ENCODE measurements around the gene RNF217. TPM values are rescaled to one million over a fixed set of nuclear protein-coding genes. Genes with fewer than 3 reads are reported as not detected.
"Not testable (repeated sequence)": the region's sequence is repeated elsewhere in the genome, so short reads cannot be mapped to it uniquely, and the experiment has no call there.

The RNF217 gene
- total RNA-seq, 1 experiment from 2014 or later: 12.2 TPM

GRCh38 chr6:125124049-125124669 lies 161.9 kb downstream of the RNF217 start:
- no peak overlapping the region for H3K27ac Mint-ChIP-seq

GRCh38 chr6:125125856-125126255 lies 163.6 kb downstream of the RNF217 start:
- Mint-ChIP-seq H3K4me1 (peaks cover 17% of the 10 kb centered on the region), H3K9me3 (peaks cover 19% of the 10 kb centered on the region)
- H3K4me3 Mint-ChIP-seq; H3K27ac Mint-ChIP-seq; DNase-seq (ENCODE audit: low spot score); H3K27me3 Mint-ChIP-seq (ENCODE audit: low read depth); POLR2A ChIA-PET; CTCF ChIA-PET; H3K36me3 Mint-ChIP-seq; ATAC-seq: not testable (repeated sequence)

More at GRCh38 chr6:125124049-125124669, 161.9 kb downstream of the RNF217 start:
- ChIA-PET POLR2A (interaction anchor here (0.6 kb wide), 1 partner anchor 17 kb away, joined by 4 read pairs; no protein-coding TSS in a partner anchor), CTCF (interaction anchor here (0.6 to 1.6 kb wide), 3 partner anchors 11 to 253 kb away, joined by 3 to 4 read pairs (median 3); no protein-coding TSS in a partner anchor)
- H3K4me1 Mint-ChIP-seq: peaks cover 34% of the 10 kb centered on the region
- ATAC-seq (no peak; the same call in 1 of the 2 replicates), DNase-seq (ENCODE audit: low spot score) (no peak)
- H3K4me3 Mint-ChIP-seq: no peak overlapping the region
- TF ChIP-seq, protein P1, sequence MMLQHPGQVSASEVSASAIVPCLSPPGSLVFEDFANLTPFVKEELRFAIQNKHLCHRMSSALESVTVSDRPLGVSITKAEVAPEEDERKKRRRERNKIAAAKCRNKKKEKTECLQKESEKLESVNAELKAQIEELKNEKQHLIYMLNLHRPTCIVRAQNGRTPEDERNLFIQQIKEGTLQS (CRISPR knock-in tag; conservative IDR thresholded peaks at IDR 0.05): no peak
- TF ChIP-seq NFE2L1 (CRISPR knock-in tag; IDR thresholded peaks at IDR 0.05): 0 out of 2 replicates have a peak, but pooled peaks have one; percentile 36
- no peak for TF ChIP-seq MLX (CRISPR knock-in tag; IDR thresholded peaks at IDR 0.05)
- TF ChIP-seq ZBTB21 (CRISPR knock-in tag; IDR thresholded peaks at IDR 0.05; ENCODE audit: borderline replicate concordance): no peak
- no peak for TF ChIP-seq CDX4 (CRISPR knock-in tag; IDR thresholded peaks at IDR 0.05; ENCODE audit: borderline replicate concordance)
- no peak for TF ChIP-seq NR1H2 (CRISPR knock-in tag; IDR thresholded peaks at IDR 0.05)
- TF ChIP-seq ZNF396 (CRISPR knock-in tag; IDR thresholded peaks at IDR 0.05; ENCODE audit: borderline replicate concordance): no peak
- H3K36me3 Mint-ChIP-seq: peaks cover 8% of the 10 kb centered on the region
- H3K27me3 Mint-ChIP-seq (ENCODE audit: low read depth): no peaks in the 10 kb centered on the region
- H3K9me3 Mint-ChIP-seq: peaks cover 19% of the 10 kb centered on the region

GRCh38 chr6:125129354-125129753 lies 167.1 kb downstream of the RNF217 start:
- peaks cover 8% of the 10 kb centered on the region for H3K36me3 Mint-ChIP-seq
- H3K27me3 Mint-ChIP-seq (ENCODE audit: low read depth): no peaks in the 10 kb centered on the region
- ChIA-PET CTCF (no interaction called here), POLR2A (no interaction called here)
- H3K4me1 Mint-ChIP-seq: no peaks in the 10 kb centered on the region
- DNase-seq (ENCODE audit: low spot score) (no peak), ATAC-seq (no peak)
- TF ChIP-seq, protein P2, sequence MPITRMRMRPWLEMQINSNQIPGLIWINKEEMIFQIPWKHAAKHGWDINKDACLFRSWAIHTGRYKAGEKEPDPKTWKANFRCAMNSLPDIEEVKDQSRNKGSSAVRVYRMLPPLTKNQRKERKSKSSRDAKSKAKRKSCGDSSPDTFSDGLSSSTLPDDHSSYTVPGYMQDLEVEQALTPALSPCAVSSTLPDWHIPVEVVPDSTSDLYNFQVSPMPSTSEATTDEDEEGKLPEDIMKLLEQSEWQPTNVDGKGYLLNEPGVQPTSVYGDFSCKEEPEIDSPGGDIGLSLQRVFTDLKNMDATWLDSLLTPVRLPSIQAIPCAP (CRISPR knock-in tag; IDR thresholded peaks at IDR 0.05): no peak
- TF ChIP-seq MLX (CRISPR knock-in tag; IDR thresholded peaks at IDR 0.05): no peak
- TF ChIP-seq, protein P3, sequence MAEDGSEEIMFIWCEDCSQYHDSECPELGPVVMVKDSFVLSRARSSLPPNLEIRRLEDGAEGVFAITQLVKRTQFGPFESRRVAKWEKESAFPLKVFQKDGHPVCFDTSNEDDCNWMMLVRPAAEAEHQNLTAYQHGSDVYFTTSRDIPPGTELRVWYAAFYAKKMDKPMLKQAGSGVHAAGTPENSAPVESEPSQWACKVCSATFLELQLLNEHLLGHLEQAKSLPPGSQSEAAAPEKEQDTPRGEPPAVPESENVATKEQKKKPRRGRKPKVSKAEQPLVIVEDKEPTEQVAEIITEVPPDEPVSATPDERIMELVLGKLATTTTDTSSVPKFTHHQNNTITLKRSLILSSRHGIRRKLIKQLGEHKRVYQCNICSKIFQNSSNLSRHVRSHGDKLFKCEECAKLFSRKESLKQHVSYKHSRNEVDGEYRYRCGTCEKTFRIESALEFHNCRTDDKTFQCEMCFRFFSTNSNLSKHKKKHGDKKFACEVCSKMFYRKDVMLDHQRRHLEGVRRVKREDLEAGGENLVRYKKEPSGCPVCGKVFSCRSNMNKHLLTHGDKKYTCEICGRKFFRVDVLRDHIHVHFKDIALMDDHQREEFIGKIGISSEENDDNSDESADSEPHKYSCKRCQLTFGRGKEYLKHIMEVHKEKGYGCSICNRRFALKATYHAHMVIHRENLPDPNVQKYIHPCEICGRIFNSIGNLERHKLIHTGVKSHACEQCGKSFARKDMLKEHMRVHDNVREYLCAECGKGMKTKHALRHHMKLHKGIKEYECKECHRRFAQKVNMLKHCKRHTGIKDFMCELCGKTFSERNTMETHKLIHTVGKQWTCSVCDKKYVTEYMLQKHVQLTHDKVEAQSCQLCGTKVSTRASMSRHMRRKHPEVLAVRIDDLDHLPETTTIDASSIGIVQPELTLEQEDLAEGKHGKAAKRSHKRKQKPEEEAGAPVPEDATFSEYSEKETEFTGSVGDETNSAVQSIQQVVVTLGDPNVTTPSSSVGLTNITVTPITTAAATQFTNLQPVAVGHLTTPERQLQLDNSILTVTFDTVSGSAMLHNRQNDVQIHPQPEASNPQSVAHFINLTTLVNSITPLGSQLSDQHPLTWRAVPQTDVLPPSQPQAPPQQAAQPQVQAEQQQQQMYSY (CRISPR knock-in tag; IDR thresholded peaks at IDR 0.05): no peak
- TF ChIP-seq E2F4 (CRISPR knock-in tag; IDR thresholded peaks at IDR 0.05; ENCODE audit: borderline replicate concordance, low read depth): no peak
- no peak for TF ChIP-seq CREB1 (CRISPR knock-in tag; IDR thresholded peaks at IDR 0.05)
- TF ChIP-seq, protein P4, sequence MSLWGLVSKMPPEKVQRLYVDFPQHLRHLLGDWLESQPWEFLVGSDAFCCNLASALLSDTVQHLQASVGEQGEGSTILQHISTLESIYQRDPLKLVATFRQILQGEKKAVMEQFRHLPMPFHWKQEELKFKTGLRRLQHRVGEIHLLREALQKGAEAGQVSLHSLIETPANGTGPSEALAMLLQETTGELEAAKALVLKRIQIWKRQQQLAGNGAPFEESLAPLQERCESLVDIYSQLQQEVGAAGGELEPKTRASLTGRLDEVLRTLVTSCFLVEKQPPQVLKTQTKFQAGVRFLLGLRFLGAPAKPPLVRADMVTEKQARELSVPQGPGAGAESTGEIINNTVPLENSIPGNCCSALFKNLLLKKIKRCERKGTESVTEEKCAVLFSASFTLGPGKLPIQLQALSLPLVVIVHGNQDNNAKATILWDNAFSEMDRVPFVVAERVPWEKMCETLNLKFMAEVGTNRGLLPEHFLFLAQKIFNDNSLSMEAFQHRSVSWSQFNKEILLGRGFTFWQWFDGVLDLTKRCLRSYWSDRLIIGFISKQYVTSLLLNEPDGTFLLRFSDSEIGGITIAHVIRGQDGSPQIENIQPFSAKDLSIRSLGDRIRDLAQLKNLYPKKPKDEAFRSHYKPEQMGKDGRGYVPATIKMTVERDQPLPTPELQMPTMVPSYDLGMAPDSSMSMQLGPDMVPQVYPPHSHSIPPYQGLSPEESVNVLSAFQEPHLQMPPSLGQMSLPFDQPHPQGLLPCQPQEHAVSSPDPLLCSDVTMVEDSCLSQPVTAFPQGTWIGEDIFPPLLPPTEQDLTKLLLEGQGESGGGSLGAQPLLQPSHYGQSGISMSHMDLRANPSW (CRISPR knock-in tag; conservative IDR thresholded peaks at IDR 0.05; ENCODE audit: low read depth): no peak
- TF ChIP-seq GRHL2 (CRISPR knock-in tag; IDR thresholded peaks at IDR 0.05; ENCODE audit: insufficient replicate concordance, severe bottlenecking): no peak
- TF ChIP-seq MYBL2 (CRISPR knock-in tag; IDR thresholded peaks at IDR 0.05): no peak
- TF ChIP-seq, protein P5, sequence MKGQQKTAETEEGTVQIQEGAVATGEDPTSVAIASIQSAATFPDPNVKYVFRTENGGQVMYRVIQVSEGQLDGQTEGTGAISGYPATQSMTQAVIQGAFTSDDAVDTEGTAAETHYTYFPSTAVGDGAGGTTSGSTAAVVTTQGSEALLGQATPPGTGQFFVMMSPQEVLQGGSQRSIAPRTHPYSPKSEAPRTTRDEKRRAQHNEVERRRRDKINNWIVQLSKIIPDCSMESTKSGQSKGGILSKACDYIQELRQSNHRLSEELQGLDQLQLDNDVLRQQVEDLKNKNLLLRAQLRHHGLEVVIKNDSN (CRISPR knock-in tag; IDR thresholded peaks at IDR 0.05): no peak
- no peak for TF ChIP-seq SOX15 (CRISPR knock-in tag; IDR thresholded peaks at IDR 0.05)
- H3K4me3 Mint-ChIP-seq: no peak overlapping the region
- no peak overlapping the region for H3K27ac Mint-ChIP-seq
- H3K9me3 Mint-ChIP-seq: peaks cover 19% of the 10 kb centered on the region

All from WTC11 (cell line).